WI38 (cell line): ENCODE measurements around the gene DVL1.
"Not testable (repeated sequence)": the region's sequence is repeated elsewhere in the genome, so short reads cannot be mapped to it uniquely, and the experiment has no call there.

Source experiments
- H3K4me3 ChIP-seq: 2 replicates; pipeline ENCODE4 v1.5.1; 2011; ENCODE audit warnings: low read depth, mild to moderate bottlenecking, control low read depth, low read length
- TF ChIP-seq, protein P1 (sequence below): IDR thresholded peaks from 2 replicates; pipeline ENCODE4 v1.5.1; 2012; ENCODE audit warnings: low read depth, mild to moderate bottlenecking, control low read depth, low read length

DVL1 gene

DNA sequence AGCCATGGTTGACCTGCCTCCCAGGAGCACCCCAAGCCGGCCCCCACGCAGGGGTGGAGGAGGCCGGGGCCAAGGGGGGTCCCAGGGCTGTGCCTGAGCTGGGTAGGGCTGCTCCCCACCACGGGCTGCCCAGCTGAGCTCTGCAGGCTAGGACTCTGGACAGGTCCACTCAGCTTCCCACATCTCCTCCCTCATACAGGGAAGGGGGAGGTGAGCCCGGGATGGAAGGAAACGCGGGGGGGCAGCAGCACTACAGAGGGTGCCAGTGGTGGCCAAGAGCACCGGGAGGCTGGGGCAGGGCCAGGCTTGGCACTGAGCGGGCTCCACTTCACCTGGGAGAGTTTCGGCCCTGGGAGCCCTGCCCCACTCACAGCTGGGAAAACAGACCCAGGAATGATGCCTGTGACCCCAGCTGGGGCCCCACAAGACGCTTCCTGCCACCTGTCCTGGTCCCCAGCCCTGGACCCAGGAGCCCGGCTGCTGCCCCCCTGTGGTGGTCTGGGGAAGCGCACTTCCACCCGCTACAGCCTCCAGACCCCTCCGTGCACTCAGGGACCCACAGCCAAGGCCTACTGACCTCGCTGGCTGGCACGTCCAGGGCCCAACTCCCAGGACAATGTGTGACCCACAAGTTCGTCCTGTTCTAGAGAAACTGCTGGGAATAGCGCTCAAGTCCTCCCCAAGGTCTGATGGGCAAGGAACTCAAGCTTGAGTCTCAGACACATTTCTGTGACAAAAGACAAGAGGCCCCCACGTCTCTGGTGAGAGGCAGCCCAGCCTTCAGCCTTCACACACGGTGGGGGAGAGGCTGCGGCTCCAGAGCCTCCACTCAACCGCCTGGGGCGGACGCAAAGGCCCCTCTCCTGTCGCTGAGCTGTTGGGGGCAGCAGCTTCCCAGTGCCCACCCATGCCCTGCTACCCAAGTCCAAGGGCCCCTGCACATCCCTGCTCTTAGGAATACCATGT, 22.8 kb upstream of the DVL1 start:
- H3K4me3 ChIP-seq: no peak overlapping the region
- TF ChIP-seq, protein P1, sequence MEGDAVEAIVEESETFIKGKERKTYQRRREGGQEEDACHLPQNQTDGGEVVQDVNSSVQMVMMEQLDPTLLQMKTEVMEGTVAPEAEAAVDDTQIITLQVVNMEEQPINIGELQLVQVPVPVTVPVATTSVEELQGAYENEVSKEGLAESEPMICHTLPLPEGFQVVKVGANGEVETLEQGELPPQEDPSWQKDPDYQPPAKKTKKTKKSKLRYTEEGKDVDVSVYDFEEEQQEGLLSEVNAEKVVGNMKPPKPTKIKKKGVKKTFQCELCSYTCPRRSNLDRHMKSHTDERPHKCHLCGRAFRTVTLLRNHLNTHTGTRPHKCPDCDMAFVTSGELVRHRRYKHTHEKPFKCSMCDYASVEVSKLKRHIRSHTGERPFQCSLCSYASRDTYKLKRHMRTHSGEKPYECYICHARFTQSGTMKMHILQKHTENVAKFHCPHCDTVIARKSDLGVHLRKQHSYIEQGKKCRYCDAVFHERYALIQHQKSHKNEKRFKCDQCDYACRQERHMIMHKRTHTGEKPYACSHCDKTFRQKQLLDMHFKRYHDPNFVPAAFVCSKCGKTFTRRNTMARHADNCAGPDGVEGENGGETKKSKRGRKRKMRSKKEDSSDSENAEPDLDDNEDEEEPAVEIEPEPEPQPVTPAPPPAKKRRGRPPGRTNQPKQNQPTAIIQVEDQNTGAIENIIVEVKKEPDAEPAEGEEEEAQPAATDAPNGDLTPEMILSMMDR: peak; percentile 93

DNA sequence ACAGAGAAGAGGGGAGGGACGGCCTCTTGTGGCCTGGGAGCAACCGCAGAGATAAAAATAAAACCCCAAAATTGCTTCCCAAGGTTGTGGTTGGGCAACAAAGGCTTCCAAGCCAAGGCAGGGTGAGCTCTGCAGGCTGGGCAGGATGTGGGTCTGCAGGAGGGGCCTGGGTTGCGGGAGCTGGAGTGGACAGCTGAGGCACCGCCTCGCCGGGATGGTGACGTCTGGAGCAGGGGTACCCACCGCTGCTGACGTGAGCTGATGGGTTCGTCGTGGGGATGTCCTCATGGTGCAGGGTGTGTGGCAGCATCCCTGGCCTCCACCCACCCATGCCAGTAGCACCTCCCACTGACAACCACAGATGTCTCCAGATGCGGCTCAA, 22.1 kb upstream of the DVL1 start:
- TF ChIP-seq, protein P1: no peak
- no peak overlapping the region for H3K4me3 ChIP-seq

DNA sequence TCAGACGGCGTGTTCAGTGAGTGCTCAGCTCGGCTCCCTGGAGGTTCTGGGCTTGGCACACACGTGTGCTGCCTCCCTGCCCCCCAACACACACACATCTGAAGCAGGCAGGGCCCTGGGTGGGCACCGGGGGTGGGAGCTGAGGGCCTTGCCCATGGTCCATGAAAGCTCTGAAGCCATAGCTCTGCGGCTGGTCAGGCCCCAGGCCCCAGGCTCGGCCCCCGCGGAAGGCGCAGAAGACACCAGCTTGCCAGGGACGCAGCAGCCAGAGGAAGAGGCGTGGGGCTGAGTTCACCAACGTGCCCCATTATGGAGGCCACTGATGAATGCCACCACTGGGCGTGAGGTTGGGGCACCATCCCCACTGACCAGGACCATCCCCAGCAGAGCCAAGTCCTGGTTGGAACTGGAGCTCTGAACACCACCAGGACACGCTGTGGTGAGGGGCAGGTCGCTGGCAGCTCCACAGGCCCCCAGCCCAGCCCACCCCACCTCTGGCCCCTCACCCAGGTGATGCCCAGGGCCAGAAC, 21.6 kb upstream of the DVL1 start:
- TF ChIP-seq, protein P1: no peak

DNA sequence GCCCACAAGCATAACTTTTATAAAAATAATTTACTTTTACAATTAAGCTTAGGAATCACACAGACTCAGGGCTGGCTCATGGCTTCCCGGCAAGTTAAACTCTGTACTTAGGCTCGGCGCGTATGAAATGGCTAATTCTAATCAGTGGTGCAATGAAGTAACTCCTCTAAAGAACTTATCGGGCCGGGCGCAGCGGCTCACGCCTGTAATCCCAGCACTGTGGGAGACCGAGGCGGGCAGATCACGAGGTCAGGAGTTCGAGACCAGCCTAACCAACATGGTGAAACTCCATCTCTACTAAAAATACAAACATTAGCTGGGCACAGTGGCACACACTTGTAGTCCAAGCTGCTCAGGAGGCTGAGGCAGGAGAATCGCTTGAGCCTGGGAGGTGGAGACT, 20.9 kb upstream of the DVL1 start:
- not testable (repeated sequence) for H3K4me3 ChIP-seq

More for the DNA sequence above, 21.6 kb upstream of the DVL1 start:
- H3K4me3 ChIP-seq: no peak overlapping the region

DNA sequence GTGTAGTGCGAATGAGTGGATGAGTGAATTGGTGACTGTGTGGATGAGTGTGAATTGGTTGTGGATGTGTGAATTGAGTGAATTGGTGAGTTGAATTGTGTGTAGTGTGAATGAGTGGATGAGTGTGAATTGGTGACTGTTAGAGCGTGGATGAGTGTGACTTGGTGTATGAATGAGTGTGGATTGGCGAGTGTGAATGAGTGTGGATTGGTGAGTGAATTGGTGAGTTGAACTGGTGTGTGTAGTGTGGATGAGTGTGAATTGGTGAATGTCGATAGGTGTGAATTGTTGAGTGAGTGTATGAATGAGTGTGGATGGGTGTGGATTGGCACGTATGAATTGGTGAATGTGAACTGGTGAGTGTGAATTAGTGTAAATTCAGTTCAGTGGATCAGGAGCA, 18.1 kb upstream of the DVL1 start:
- TF ChIP-seq, protein P1: no peak
- H3K4me3 ChIP-seq: no peak overlapping the region

DNA sequence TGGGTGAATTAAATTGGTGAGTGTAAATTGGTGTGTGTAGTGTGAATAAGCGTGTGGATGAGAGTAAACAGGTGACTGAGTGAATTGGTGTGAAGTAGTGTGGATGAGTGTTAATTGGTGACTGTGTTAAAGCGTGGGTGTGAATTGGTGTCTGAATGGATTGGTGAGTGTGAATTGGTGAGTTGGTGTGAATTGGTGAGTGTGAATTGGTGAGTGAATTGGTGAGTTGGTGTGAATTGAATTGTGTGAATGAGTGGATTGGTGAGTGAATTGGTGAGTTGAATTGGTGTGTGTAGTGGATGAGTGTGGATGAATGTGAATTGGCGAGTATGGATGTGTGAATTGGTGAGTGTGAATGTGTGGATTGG, 17.5 kb upstream of the DVL1 start:
- TF ChIP-seq, protein P1: no peak
- H3K4me3 ChIP-seq: no peak overlapping the region

DNA sequence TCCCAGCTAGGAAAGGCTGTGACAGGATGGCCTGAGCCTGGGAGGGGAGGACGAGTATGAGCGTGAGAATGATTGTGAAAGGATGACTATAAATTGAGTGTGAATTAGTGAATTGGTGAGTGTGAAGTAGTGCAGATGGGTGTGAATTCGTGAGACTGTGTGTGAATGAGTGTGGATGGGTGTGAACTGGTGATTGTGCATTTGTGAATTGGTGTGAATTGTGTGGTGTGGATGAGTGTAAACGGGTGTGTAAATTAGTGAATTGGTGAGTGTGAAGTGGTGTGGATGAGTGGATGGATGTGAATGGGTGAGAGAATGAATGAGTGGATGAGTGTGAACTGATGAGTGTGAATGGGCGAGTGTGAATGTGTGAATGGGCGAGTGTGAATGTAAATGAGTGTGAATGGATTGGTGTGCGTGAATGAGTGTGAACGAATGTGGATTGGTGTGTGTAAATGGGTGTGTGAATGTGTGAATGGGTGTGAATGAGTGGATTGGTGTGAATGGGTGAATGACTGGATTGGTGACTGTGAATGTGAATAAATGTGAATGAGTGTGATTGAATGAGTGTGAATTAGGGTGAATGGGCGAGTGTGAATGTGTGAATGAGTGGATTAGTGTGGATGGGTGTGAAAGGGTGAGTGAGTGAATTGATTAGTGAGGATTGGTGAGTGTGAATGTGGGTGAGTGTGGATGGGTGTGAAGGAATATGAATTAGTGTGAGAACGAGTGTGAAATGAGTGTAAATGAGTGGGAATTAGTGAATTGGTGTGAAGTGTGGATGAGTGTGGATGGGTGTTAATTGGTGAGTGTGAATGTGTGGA, 16.9 kb upstream of the DVL1 start:
- no peak overlapping the region for H3K4me3 ChIP-seq

More for the DNA sequence above, 16.9 kb upstream of the DVL1 start:
- TF ChIP-seq, protein P1: no peak
